Measurements from ENCODE around the gene GFRA1. TPM values are rescaled to one million over a fixed set of nuclear protein-coding genes. Genes with fewer than 3 reads are reported as not detected.

Gene GFRA1
- total RNA-seq, 4 donors from 2014 or later: 57.9 to 104 (median 61.6) TPM

DNA sequence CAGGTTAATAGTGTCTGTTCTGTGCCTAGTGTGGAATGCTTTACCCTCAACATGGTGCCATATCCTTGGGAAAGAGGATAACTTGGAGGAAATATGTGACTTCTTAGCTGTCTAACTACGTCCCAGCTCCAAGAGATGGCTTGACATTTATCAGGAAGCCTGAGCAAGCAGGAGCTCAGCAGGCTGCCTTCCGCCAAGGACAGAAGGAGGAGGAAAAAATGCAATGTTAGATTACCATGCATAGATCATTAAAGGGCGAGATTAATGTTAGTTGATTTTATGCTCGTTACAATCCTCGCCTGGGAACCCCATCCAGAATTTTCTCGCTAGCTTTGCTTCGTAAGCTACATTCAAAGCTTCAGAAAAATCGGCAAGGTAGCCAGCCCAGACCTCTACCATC lies 97.8 kb downstream of the GFRA1 start:
- H3K27ac ChIP-seq: no peak overlapping the region
- no peak overlapping the region for H3K4me3 ChIP-seq
- WGBS, 2 donors: 92 to 94% methylated on average over 8 of the region's 8 CpGs
- no peak for DNase-seq (ENCODE audit: low spot score in 2 of 2)
- no peaks in the 10 kb centered on the region for H3K4me1 ChIP-seq
- H3K27me3 ChIP-seq: no peaks in the 10 kb centered on the region
- TF ChIP-seq, protein P1, sequence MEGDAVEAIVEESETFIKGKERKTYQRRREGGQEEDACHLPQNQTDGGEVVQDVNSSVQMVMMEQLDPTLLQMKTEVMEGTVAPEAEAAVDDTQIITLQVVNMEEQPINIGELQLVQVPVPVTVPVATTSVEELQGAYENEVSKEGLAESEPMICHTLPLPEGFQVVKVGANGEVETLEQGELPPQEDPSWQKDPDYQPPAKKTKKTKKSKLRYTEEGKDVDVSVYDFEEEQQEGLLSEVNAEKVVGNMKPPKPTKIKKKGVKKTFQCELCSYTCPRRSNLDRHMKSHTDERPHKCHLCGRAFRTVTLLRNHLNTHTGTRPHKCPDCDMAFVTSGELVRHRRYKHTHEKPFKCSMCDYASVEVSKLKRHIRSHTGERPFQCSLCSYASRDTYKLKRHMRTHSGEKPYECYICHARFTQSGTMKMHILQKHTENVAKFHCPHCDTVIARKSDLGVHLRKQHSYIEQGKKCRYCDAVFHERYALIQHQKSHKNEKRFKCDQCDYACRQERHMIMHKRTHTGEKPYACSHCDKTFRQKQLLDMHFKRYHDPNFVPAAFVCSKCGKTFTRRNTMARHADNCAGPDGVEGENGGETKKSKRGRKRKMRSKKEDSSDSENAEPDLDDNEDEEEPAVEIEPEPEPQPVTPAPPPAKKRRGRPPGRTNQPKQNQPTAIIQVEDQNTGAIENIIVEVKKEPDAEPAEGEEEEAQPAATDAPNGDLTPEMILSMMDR (IDR thresholded peaks at IDR 0.05): no peak
- TF ChIP-seq POLR2A (IDR thresholded peaks at IDR 0.05): no peak
- no peak for TF ChIP-seq EP300 (IDR thresholded peaks at IDR 0.05)
- no peaks in the 10 kb centered on the region for H3K36me3 ChIP-seq
- H3K9me3 ChIP-seq: no peaks in the 10 kb centered on the region

DNA sequence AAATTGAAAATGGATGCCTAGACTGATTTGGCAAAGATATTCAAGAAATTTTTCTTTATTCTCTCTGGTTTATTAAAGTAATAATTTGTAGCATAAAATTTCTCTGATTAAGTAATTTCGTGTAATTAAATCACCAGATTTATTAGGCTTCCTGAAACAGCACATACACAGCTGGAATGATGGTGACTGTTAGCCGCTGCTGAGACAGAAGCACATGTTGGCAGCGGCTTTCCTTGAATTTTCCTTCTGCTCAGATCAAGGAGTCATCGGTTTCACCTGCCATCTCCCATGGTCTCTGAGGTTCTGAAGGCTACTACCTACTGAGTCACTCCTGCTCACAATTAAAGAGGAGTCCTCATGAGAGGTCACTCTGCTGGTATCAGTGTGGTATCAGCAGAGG lies 101.5 kb downstream of the GFRA1 start:
- Histone ChIP-seq H3K36me3 (no peaks in the 10 kb centered on the region), H3K9me3 (peaks cover 0 to 7% (median 0%) of the 10 kb centered on the region in 4 donors), H3K4me3 (no peak overlapping the region), H3K4me1 (no peaks in the 10 kb centered on the region), H3K27ac (no peak overlapping the region), H3K27me3 (no peaks in the 10 kb centered on the region)
- TF ChIP-seq, protein P1 (IDR thresholded peaks at IDR 0.05): no peak
- TF ChIP-seq POLR2A (IDR thresholded peaks at IDR 0.05) (no peak), EP300 (IDR thresholded peaks at IDR 0.05) (no peak)
- DNase-seq (ENCODE audit: low spot score in 2 of 2): no peak
- WGBS, 2 donors: 87 to 90% methylated on average over 4 of the region's 4 CpGs

DNA sequence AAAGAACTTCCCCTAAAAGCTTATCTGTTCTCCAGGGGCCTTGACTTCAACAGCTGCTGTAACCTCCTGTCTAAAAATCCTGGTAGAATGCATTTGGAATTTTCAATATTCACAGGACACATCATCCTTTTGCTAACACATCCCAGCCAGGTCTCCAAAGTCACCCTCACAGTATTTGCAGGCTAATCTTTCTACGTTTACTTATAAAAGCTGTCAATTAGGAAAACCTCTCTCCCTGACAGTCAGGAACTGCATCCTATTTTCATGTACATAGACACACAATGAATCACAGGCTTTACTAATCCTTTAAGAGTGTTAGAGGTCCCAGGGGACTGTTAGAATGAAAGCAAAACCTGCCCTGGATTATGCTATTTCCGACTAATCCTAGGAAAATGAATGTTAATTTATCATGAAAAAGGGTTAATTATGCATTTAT lies 102.2 kb downstream of the GFRA1 start:
- H3K4me3 ChIP-seq: no peak overlapping the region
- no peak overlapping the region for H3K27ac ChIP-seq
- TF ChIP-seq EP300 (IDR thresholded peaks at IDR 0.05) (no peak), POLR2A (IDR thresholded peaks at IDR 0.05) (no peak)
- TF ChIP-seq, protein P1 (IDR thresholded peaks at IDR 0.05): no peak
- no peaks in the 10 kb centered on the region for H3K4me1 ChIP-seq
- 38 to 45% methylated on average over 2 of the region's 2 CpGs for WGBS, 2 donors
- H3K9me3 ChIP-seq: peaks cover 0 to 7% (median 0%) of the 10 kb centered on the region in 4 donors
- no peaks in the 10 kb centered on the region for H3K27me3 ChIP-seq
- DNase-seq (ENCODE audit: low spot score in 2 of 2): no peak
- H3K36me3 ChIP-seq: no peaks in the 10 kb centered on the region

DNA sequence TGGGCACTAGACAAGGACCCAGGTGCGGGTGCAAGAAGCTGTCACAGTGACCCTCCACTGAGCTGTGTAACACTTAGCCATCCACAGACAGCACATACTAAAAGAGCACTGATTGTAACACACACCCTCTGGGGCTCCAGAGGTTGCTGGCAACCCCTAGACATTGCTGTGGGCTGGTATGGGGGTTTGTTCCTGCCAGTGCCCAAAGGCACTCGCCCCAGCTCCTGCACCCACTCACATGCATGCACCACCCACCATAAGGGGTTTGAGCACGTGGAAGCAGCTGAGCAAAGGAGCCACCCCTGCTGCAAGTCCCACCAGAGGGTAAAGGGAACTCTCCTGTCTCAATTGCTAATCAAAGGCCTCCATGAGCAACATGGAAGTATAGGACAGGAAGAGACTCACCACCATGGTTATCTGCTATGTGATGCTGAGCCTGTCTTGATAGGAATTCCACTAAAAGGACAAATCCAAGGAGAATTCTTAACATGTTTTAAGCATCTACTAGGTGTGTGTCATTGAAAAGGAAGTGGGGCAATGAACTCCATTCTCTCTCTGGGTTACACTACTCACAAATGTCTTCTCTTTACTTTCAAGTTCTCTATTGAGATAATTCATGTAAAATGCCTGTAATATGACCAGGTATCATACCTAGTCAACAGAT lies 103.1 kb downstream of the GFRA1 start:
- Histone ChIP-seq H3K27ac (no peak overlapping the region), H3K36me3 (no peaks in the 10 kb centered on the region), H3K27me3 (no peaks in the 10 kb centered on the region), H3K9me3 (peaks cover 0 to 7% (median 0%) of the 10 kb centered on the region in 4 donors), H3K4me3 (no peak overlapping the region), H3K4me1 (no peaks in the 10 kb centered on the region)
- DNase-seq (ENCODE audit: low spot score in 2 of 2): no peak
- TF ChIP-seq EP300 (IDR thresholded peaks at IDR 0.05) (no peak), POLR2A (IDR thresholded peaks at IDR 0.05) (no peak)
- TF ChIP-seq, protein P1 (IDR thresholded peaks at IDR 0.05): no peak
- 80 to 87% methylated on average over 2 to 3 of the region's 3 CpGs for WGBS, 2 donors

DNA sequence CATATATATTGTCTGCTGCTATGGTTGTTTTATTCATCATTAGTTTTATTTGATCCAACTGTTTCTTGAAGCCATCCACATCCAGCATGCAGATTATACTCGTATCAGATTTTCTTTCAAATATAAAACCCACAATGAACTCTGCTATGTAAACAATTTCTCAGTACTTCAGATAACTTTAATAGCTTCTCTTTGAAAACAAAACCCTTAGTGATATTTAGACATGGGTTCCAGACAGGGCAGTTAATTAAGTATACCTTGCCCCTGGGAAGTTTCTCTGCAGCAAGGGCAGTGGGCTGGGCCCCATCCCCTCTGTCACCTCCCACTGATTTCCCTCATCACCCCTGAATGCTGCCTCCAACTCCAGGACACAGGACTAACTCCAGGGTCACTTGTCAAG lies 104.3 kb downstream of the GFRA1 start:
- H3K4me1 ChIP-seq: no peaks in the 10 kb centered on the region
- H3K27ac ChIP-seq: no peak overlapping the region
- H3K27me3 ChIP-seq: no peaks in the 10 kb centered on the region
- no peak for DNase-seq (ENCODE audit: low spot score in 2 of 2)
- no peaks in the 10 kb centered on the region for H3K36me3 ChIP-seq
- 69 to 79% methylated on average over 1 of the region's 1 CpG for WGBS, 2 donors
- TF ChIP-seq EP300 (IDR thresholded peaks at IDR 0.05): no peak
- TF ChIP-seq, protein P1 (IDR thresholded peaks at IDR 0.05): no peak
- no peak for TF ChIP-seq POLR2A (IDR thresholded peaks at IDR 0.05)
- H3K9me3 ChIP-seq: peaks cover 0 to 7% (median 0%) of the 10 kb centered on the region in 4 donors
- no peak overlapping the region for H3K4me3 ChIP-seq
